ENCODE results near the gene ORC2.
A peak's percentile ranks its signal among the peaks of the same experiment; 100 is the strongest.
"Not testable (repeated sequence)": the region's sequence is repeated elsewhere in the genome, so short reads cannot be mapped to it uniquely, and the experiment has no call there.

Gene ORC2

DNA sequence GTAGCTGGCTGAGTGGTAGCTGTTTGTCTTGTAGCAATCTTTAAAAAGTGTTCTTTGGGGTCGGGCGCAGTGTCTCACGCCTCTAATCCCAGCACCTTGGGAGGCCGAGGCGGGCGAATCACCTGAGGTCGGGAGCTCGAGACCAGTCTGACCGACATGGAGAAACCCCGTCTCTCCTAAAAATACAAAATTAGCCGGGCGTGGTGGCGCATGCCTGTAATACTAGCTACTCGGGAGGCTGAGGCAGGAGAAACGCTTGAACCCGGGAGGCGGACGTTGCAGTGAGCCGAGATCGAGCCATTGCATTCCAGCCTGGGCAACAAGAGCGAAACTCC, 425 bp upstream of the ORC2 start:
- H3K4me3 Mint-ChIP-seq: peak overlapping the region; percentile 93
- H3K9me3 Mint-ChIP-seq, H3K27me3 Mint-ChIP-seq, DNase-seq, ATAC-seq: not testable (repeated sequence)
- H3K27ac Mint-ChIP-seq: peak overlapping the region; percentile 92
- H3K4me1 Mint-ChIP-seq: peaks cover 69% of the 10 kb centered on the region
- peaks cover 19% of the 10 kb centered on the region for H3K36me3 Mint-ChIP-seq (ENCODE audit: low read depth)

GRCh38 chr2:200962811-200963123, 693 bp downstream of the ORC2 start:
- H3K9me3 Mint-ChIP-seq: no peaks in the 10 kb centered on the region
- peaks cover 65% of the 10 kb centered on the region for H3K4me1 Mint-ChIP-seq
- peak overlapping the region; percentile 93 for H3K4me3 Mint-ChIP-seq
- ATAC-seq (peak; percentile 21), DNase-seq (no peak)
- peaks cover 25% of the 10 kb centered on the region for H3K36me3 Mint-ChIP-seq (ENCODE audit: low read depth)
- H3K27ac Mint-ChIP-seq: peak overlapping the region; percentile 92
- H3K27me3 Mint-ChIP-seq: no peaks in the 10 kb centered on the region

- peaks cover 30% of the 10 kb centered on the region for H3K36me3 Mint-ChIP-seq (ENCODE audit: low read depth)
- H3K4me3 Mint-ChIP-seq: peak overlapping the region; percentile 93
- H3K27me3 Mint-ChIP-seq: no peaks in the 10 kb centered on the region
- H3K27ac Mint-ChIP-seq: no peak overlapping the region
- ATAC-seq: no peak
- H3K9me3 Mint-ChIP-seq: no peaks in the 10 kb centered on the region
- DNase-seq: no peak
- peaks cover 60% of the 10 kb centered on the region for H3K4me1 Mint-ChIP-seq
Observed at GRCh38 chr2:200961674-200962073, 1.8 kb downstream of the ORC2 start.

- no peak for ATAC-seq
- peaks cover 40% of the 10 kb centered on the region for H3K36me3 Mint-ChIP-seq (ENCODE audit: low read depth)
- H3K27me3 Mint-ChIP-seq: no peaks in the 10 kb centered on the region
- no peak overlapping the region for H3K27ac Mint-ChIP-seq
- H3K9me3 Mint-ChIP-seq: no peaks in the 10 kb centered on the region
- H3K4me1 Mint-ChIP-seq: peaks cover 3% of the 10 kb centered on the region
- H3K4me3 Mint-ChIP-seq: no peak overlapping the region
- DNase-seq: no peak
Observed at GRCh38 chr2:200950378-200950777, 13.1 kb downstream of the ORC2 start.

DNA sequence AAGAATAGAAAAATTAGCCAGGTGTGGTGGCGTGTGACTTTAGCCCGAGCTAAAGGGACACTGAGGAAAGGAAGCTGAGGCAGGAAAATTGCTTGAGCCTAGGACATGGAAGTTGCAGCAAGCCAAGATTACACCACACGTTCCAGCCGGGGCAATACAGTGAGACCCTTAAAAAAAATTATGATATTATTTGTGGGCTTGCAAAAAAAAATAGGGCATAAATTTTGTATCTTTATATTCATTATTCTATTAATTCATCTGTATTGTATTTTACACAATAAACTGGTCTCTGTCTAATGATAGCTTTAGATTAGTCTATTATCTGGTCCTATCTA, 18.1 kb downstream of the ORC2 start:
- no peak overlapping the region for H3K4me3 Mint-ChIP-seq
- H3K27me3 Mint-ChIP-seq: no peaks in the 10 kb centered on the region
- peaks cover 46% of the 10 kb centered on the region for H3K36me3 Mint-ChIP-seq (ENCODE audit: low read depth)
- DNase-seq: no peak
- ATAC-seq: no peak
- H3K9me3 Mint-ChIP-seq: no peaks in the 10 kb centered on the region
- H3K27ac Mint-ChIP-seq: peak overlapping the region; percentile 78
- H3K4me1 Mint-ChIP-seq: peaks cover 26% of the 10 kb centered on the region

DNA sequence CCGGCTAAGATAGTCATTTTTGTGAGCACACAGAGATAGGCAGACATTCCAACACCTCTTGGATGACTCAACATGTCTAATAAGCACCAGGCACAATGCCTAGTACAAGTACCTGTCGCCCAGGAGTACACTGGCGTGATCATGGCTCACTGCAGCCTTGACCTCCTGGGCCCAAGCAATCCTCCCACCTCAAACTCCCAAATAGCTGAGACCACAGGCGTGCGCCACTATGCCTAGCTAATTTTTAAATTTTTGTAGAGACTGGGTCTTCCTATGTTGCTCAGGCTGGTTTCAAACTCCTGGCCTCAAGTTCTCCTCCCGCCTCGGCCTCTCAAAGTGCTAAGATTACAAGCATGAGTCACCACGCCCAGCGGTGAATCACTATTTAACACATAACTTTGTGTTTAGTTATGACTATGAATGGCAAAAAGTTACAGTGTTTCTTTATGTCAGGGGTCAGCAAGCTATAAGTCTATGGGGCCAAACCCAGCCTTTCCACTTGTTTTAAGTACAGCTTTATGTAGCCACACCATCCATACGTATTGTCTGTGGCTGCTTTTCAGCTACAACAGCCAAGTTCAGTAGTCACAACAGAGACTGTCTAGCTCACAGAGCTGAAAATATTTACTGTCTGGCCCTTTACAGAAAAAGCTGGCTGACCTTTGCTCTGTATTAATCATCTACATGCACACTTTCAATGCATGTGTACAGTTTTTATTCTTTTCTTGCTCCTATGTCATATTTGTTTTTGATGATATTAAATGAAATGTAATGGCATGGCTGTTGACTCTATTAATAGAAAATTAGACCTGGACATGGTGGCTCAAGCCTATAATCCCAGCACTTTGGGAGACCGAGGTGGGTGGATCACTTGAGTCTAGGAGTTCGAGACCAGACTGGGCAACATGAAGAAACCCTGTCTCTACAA, 18.7 kb downstream of the ORC2 start:
- H3K27ac Mint-ChIP-seq: peak overlapping the region; percentile 78
- DNase-seq: peak; percentile 68
- peaks cover 26% of the 10 kb centered on the region for H3K4me1 Mint-ChIP-seq
- no peaks in the 10 kb centered on the region for H3K27me3 Mint-ChIP-seq
- ATAC-seq: peak; percentile 92
- H3K4me3 Mint-ChIP-seq: no peak overlapping the region
- no peaks in the 10 kb centered on the region for H3K9me3 Mint-ChIP-seq
- H3K36me3 Mint-ChIP-seq (ENCODE audit: low read depth): peaks cover 47% of the 10 kb centered on the region

GRCh38 chr2:200943527-200944105, 19.8 kb downstream of the ORC2 start:
- no peaks in the 10 kb centered on the region for H3K9me3 Mint-ChIP-seq
- H3K36me3 Mint-ChIP-seq (ENCODE audit: low read depth): peaks cover 49% of the 10 kb centered on the region
- DNase-seq (no peak), ATAC-seq (no peak)
- no peaks in the 10 kb centered on the region for H3K27me3 Mint-ChIP-seq
- H3K4me1 Mint-ChIP-seq: peaks cover 26% of the 10 kb centered on the region
- no peak overlapping the region for H3K4me3 Mint-ChIP-seq
- peak overlapping the region; percentile 78 for H3K27ac Mint-ChIP-seq

DNA sequence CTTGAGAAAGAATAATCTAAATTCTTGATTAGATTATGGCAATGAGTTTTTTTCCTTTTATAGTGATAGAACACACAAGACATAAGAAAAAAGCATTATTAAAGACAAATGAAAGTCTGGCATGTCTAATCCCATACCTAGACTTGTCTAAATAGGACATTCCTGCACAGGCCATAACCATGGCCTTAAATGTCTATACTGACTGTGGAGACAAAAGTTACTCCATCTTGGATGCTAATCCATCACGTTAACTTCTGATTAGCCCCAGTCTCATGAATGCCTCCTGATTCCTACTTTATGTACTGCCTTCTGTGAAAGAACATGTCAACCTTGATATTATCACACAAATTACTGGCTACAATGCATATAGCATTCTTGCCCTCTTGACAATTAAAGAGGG, 23.6 kb downstream of the ORC2 start:
- ATAC-seq (no peak), DNase-seq (no peak)
- Mint-ChIP-seq H3K36me3 (ENCODE audit: low read depth) (peaks cover 48% of the 10 kb centered on the region), H3K27ac (no peak overlapping the region), H3K4me3 (no peak overlapping the region), H3K27me3 (no peaks in the 10 kb centered on the region), H3K9me3 (no peaks in the 10 kb centered on the region), H3K4me1 (peaks cover 18% of the 10 kb centered on the region)

- no peaks in the 10 kb centered on the region for H3K27me3 Mint-ChIP-seq
- H3K9me3 Mint-ChIP-seq: no peaks in the 10 kb centered on the region
- no peak for DNase-seq
- H3K4me3 Mint-ChIP-seq: no peak overlapping the region
- H3K4me1 Mint-ChIP-seq: peaks cover 18% of the 10 kb centered on the region
- no peak overlapping the region for H3K27ac Mint-ChIP-seq
- H3K36me3 Mint-ChIP-seq (ENCODE audit: low read depth): peaks cover 35% of the 10 kb centered on the region
- no peak for ATAC-seq
Observed at GRCh38 chr2:200930947-200931626, 32.4 kb downstream of the ORC2 start.

DNA sequence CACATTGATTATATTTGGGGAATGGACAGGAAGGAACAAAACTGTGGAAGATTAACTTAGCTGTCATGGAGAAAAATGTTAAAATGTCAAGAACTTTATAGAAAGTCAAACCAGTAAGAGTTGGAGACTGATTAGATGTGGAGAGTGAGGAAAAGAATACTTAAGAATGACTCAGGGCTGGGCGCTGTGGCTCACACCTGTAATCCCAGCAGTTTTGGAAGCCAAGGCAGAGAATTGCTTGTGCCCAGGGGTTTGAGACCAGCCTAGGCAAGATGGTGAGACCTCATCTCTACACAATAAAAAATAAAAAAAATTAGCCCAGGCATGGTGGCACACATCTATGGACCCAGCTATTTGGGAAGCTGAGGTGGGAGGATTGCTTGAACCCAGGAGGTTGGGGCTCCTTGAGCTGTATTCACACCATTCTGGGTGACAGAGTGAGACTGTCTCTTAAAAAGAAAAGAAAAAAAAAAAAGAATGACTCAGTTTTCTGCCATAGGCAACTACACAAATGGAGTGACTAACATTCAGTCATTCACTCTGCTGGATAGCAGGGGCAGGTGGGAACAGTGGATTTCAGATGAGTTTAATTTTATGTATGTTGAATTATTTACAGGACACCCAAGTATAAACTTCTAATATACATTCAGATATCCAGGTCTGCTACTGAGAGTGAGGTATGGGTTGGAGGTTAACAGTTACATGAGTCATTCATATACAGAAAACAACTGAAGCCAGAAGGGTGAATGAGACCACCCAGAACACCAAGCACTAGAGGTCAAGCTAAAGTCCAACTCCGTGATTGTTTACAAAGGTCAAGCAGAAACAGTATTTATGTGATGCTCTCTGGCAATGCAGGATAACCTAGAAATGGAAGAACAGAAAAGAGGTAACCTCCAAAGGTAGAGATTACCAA, 33.9 kb downstream of the ORC2 start:
- ATAC-seq (peak; percentile 68), DNase-seq (no peak)
- no peaks in the 10 kb centered on the region for H3K27me3 Mint-ChIP-seq
- H3K9me3 Mint-ChIP-seq: no peaks in the 10 kb centered on the region
- H3K4me1 Mint-ChIP-seq: peaks cover 18% of the 10 kb centered on the region
- no peak overlapping the region for H3K4me3 Mint-ChIP-seq
- H3K27ac Mint-ChIP-seq: peak overlapping the region; percentile 16
- peaks cover 32% of the 10 kb centered on the region for H3K36me3 Mint-ChIP-seq (ENCODE audit: low read depth)

GRCh38 chr2:200922439-200922838, 41.0 kb downstream of the ORC2 start:
- no peak for DNase-seq
- Mint-ChIP-seq H3K27me3 (no peaks in the 10 kb centered on the region), H3K36me3 (ENCODE audit: low read depth) (peaks cover 27% of the 10 kb centered on the region), H3K4me3 (no peak overlapping the region), H3K4me1 (peaks cover 7% of the 10 kb centered on the region), H3K9me3 (no peaks in the 10 kb centered on the region), H3K27ac (peak overlapping the region; percentile 70)
- ATAC-seq: peak; percentile 57

- Mint-ChIP-seq H3K27me3 (no peaks in the 10 kb centered on the region), H3K36me3 (ENCODE audit: low read depth) (peaks cover 35% of the 10 kb centered on the region), H3K4me1 (no peaks in the 10 kb centered on the region), H3K9me3 (no peaks in the 10 kb centered on the region), H3K4me3 (no peak overlapping the region), H3K27ac (no peak overlapping the region)
- no peak for DNase-seq
- no peak for ATAC-seq
Observed at GRCh38 chr2:200913654-200914053, 49.8 kb downstream of the ORC2 start.

DNA sequence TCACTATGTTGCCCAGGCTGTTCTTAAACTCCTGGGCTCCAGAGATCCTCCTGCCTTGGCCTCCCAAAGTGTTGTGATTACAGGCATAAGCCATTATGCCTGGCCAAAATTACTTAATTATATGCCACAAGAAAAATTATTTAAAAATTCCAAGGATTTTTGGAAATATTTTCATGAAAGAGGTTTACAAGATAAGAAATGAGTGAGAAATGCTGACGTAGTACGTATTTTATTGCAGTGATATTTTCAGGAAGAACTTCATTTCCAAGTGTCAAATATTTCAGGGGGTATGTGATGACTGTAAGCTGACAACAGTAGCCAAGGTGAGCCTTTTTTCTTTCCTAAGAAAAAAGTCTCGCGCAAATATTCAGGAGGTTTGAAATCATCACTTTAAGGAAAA, 53.5 kb downstream of the ORC2 start:
- no peaks in the 10 kb centered on the region for H3K27me3 Mint-ChIP-seq
- H3K4me3 Mint-ChIP-seq: no peak overlapping the region
- no peaks in the 10 kb centered on the region for H3K9me3 Mint-ChIP-seq
- H3K36me3 Mint-ChIP-seq (ENCODE audit: low read depth): peaks cover 35% of the 10 kb centered on the region
- no peaks in the 10 kb centered on the region for H3K4me1 Mint-ChIP-seq
- H3K27ac Mint-ChIP-seq: no peak overlapping the region
- no peak for DNase-seq
- ATAC-seq: no peak

DNA sequence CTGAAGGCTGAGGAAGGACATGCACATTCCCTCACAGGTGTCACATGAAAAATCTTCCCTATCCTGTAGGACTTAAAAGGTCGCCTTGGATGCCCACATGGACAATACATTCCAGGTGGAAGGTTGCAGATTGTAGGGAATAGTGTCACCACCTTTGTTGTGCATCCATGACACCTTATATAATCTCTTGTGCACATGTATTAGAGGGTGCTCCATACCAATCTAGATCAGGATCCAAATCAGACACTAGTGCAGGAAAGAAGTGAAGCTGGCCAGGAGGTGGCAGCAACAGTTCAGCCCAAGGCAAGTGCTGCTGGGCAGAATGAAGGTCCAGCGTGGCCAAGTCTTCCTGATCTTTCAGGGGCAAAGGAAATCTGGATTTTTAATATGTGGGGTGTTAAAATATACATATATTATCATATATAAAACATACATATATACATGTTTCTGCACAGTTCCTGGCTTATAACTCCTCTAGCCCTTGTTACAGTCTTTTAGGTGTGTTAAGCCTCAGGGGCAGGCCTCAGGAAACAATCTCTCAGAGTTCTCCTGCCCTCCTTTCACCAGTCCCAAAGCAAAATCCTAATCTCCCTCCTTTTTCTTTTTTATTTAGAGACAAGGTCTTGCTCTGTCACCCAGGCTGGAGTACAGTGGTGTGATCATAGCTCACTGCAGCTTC, 57.7 kb downstream of the ORC2 start:
- Mint-ChIP-seq H3K27me3 (no peaks in the 10 kb centered on the region), H3K27ac (peak overlapping the region; percentile 26), H3K4me1 (peaks cover 6% of the 10 kb centered on the region), H3K4me3 (no peak overlapping the region), H3K9me3 (no peaks in the 10 kb centered on the region), H3K36me3 (ENCODE audit: low read depth) (peaks cover 22% of the 10 kb centered on the region)
- ATAC-seq (peak; percentile 57), DNase-seq (peak; percentile 59)
